ENCODE data around the gene STK31. TPM values are rescaled to one million over a fixed set of nuclear protein-coding genes. Genes with fewer than 3 reads are reported as not detected.
A peak's percentile ranks its signal among the peaks of the same experiment; 100 is the strongest.

The STK31 gene
- total and polyA plus RNA-seq, 2 experiments from 2014 or later: 0.06 to 0.10 TPM

DNA sequence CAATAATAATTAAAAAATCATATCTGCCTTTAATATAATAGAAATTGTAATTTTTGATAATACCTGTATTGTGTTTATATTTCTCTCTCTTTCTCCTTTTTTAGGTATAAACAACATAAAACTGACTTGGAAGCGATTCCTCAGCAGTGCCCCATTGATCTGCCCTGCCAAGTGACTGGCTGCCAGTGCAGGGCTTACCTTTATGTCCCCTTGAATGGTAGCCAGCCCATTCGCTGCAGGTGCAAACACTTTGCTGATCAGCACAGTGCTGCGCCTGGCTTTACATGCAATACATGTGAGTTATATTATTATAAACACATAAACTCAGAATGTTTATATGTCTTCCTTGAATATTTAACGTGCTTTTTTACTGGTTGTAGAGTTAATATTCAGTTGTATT lies 20.9 kb upstream of the STK31 start:
- no peak overlapping the region for H2AFZ ChIP-seq
- TF ChIP-seq EZH2phosphoT487 (IDR thresholded peaks at IDR 0.05; ENCODE audit: low read depth, severe bottlenecking, unreplicated experiment) (no peak), EZH2 (IDR thresholded peaks at IDR 0.05; ENCODE audit: borderline replicate concordance) (no peak)
- TF ChIP-seq, protein P1, sequence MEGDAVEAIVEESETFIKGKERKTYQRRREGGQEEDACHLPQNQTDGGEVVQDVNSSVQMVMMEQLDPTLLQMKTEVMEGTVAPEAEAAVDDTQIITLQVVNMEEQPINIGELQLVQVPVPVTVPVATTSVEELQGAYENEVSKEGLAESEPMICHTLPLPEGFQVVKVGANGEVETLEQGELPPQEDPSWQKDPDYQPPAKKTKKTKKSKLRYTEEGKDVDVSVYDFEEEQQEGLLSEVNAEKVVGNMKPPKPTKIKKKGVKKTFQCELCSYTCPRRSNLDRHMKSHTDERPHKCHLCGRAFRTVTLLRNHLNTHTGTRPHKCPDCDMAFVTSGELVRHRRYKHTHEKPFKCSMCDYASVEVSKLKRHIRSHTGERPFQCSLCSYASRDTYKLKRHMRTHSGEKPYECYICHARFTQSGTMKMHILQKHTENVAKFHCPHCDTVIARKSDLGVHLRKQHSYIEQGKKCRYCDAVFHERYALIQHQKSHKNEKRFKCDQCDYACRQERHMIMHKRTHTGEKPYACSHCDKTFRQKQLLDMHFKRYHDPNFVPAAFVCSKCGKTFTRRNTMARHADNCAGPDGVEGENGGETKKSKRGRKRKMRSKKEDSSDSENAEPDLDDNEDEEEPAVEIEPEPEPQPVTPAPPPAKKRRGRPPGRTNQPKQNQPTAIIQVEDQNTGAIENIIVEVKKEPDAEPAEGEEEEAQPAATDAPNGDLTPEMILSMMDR (IDR thresholded peaks at IDR 0.05; ENCODE audit: poor library complexity): no peak
- H3K9me2 ChIP-seq (replicated peaks; ENCODE audit: insufficient read depth): no peaks in the 10 kb centered on the region
- no peaks in the 10 kb centered on the region for H3K9me3 ChIP-seq (ENCODE audit: low read depth)
- no peak overlapping the region for H3K4me3 ChIP-seq
- H3K4me2 ChIP-seq: no peak overlapping the region
- H3K79me2 ChIP-seq: peaks cover 27% of the 10 kb centered on the region
- 90% methylated on average over 4 of the region's 4 CpGs for WGBS (ENCODE audit: low lambda C conversion rate, missing lambda C conversion rate)
- no peaks in the 10 kb centered on the region for H3K27me3 ChIP-seq
- H3K36me3 ChIP-seq (replicated peaks; ENCODE audit: insufficient read depth, low read depth): no peaks in the 10 kb centered on the region
- no peak overlapping the region for H3K27ac ChIP-seq
- no peak for DNase-seq (ENCODE audit: low spot score)
- no peaks in the 10 kb centered on the region for H4K20me1 ChIP-seq (ENCODE audit: insufficient read depth, poor library complexity, severe bottlenecking)
- no peaks in the 10 kb centered on the region for H3K4me1 ChIP-seq (ENCODE audit: insufficient read depth)

GRCh38 chr7:23691320-23691719 lies 18.7 kb upstream of the STK31 start:
- 93% methylated on average over 4 of the region's 4 CpGs for WGBS (ENCODE audit: low lambda C conversion rate, missing lambda C conversion rate)
- H3K4me2 ChIP-seq: no peak overlapping the region
- no peaks in the 10 kb centered on the region for H3K4me1 ChIP-seq (ENCODE audit: insufficient read depth)
- H3K4me3 ChIP-seq: no peak overlapping the region
- H3K9me2 ChIP-seq (replicated peaks; ENCODE audit: insufficient read depth): no peaks in the 10 kb centered on the region
- no peak for DNase-seq (ENCODE audit: low spot score)
- no peak overlapping the region for H2AFZ ChIP-seq
- H3K36me3 ChIP-seq (replicated peaks; ENCODE audit: insufficient read depth, low read depth): no peaks in the 10 kb centered on the region
- peaks cover 16% of the 10 kb centered on the region for H3K79me2 ChIP-seq
- no peak for TF ChIP-seq EZH2phosphoT487 (IDR thresholded peaks at IDR 0.05; ENCODE audit: low read depth, severe bottlenecking, unreplicated experiment)
- TF ChIP-seq, protein P1 (IDR thresholded peaks at IDR 0.05; ENCODE audit: poor library complexity): no peak
- no peak for TF ChIP-seq EZH2 (IDR thresholded peaks at IDR 0.05; ENCODE audit: borderline replicate concordance)
- no peaks in the 10 kb centered on the region for H4K20me1 ChIP-seq (ENCODE audit: insufficient read depth, poor library complexity, severe bottlenecking)
- H3K27me3 ChIP-seq: no peaks in the 10 kb centered on the region
- H3K27ac ChIP-seq: no peak overlapping the region
- H3K9me3 ChIP-seq (ENCODE audit: low read depth): no peaks in the 10 kb centered on the region

DNA sequence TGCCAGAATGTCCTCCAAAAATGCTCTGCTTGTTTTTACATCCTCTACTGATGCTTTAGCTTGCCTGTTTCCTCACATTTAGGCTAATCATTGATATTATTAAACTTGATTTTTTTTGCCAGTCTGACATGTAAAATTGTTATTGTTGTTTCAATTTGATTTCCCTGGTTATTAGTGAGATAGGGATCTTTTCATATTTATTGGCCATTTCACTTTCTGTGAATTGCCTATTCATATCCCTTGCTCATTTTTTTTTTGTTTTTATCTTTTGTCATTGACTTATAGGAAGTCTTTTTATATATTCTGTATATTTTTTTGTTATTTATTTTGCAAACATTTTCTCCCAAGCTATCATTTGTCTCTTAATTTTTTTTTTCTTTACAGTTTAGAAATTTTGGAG lies 16.8 kb upstream of the STK31 start:
- Histone ChIP-seq H3K27ac (no peak overlapping the region), H3K27me3 (no peaks in the 10 kb centered on the region), H3K36me3 (replicated peaks; ENCODE audit: insufficient read depth, low read depth) (no peaks in the 10 kb centered on the region), H2AFZ (no peak overlapping the region), H3K9me2 (replicated peaks; ENCODE audit: insufficient read depth) (no peaks in the 10 kb centered on the region), H3K9me3 (ENCODE audit: low read depth) (no peaks in the 10 kb centered on the region), H3K79me2 (no peaks in the 10 kb centered on the region), H3K4me1 (ENCODE audit: insufficient read depth) (no peaks in the 10 kb centered on the region), H4K20me1 (ENCODE audit: insufficient read depth, poor library complexity, severe bottlenecking) (no peaks in the 10 kb centered on the region), H3K4me3 (no peak overlapping the region), H3K4me2 (no peak overlapping the region)
- TF ChIP-seq EZH2 (IDR thresholded peaks at IDR 0.05; ENCODE audit: borderline replicate concordance): no peak
- TF ChIP-seq, protein P1 (IDR thresholded peaks at IDR 0.05; ENCODE audit: poor library complexity): no peak
- no peak for DNase-seq (ENCODE audit: low spot score)

GRCh38 chr7:23696916-23697441 lies 13.0 kb upstream of the STK31 start:
- H3K9me3 ChIP-seq (ENCODE audit: low read depth): no peaks in the 10 kb centered on the region
- no peaks in the 10 kb centered on the region for H4K20me1 ChIP-seq (ENCODE audit: insufficient read depth, poor library complexity, severe bottlenecking)
- H3K4me1 ChIP-seq (ENCODE audit: insufficient read depth): no peaks in the 10 kb centered on the region
- TF ChIP-seq EZH2phosphoT487 (IDR thresholded peaks at IDR 0.05; ENCODE audit: low read depth, severe bottlenecking, unreplicated experiment): no peak
- no peak for TF ChIP-seq EZH2 (IDR thresholded peaks at IDR 0.05; ENCODE audit: borderline replicate concordance)
- TF ChIP-seq, protein P1 (IDR thresholded peaks at IDR 0.05; ENCODE audit: poor library complexity): peak; percentile 57
- no peaks in the 10 kb centered on the region for H3K27me3 ChIP-seq
- no peak overlapping the region for H3K4me3 ChIP-seq
- H2AFZ ChIP-seq: no peak overlapping the region
- no peak overlapping the region for H3K27ac ChIP-seq
- DNase-seq (ENCODE audit: low spot score): peak; percentile 63
- no peak overlapping the region for H3K4me2 ChIP-seq
- whole genome bisulfite sequencing (ENCODE audit: low lambda C conversion rate, missing lambda C conversion rate): 31% methylated on average over 7 of the region's 7 CpGs
- no peaks in the 10 kb centered on the region for H3K9me2 ChIP-seq (replicated peaks; ENCODE audit: insufficient read depth)
- H3K79me2 ChIP-seq: no peaks in the 10 kb centered on the region
- no peaks in the 10 kb centered on the region for H3K36me3 ChIP-seq (replicated peaks; ENCODE audit: insufficient read depth, low read depth)
